GM08714 (cell line): ENCODE measurements around the gene LMOD3.

Experiments
- H3K4me3 ChIP-seq: fragments of 200-500 bp; sonication (Bioruptor generic); 2 replicates; pipeline ENCODE4 v1.5.1; 2014; ENCODE audit warnings: mild to moderate bottlenecking, low read length, inconsistent platforms
- ZNF274 ChIP-seq: IDR thresholded peaks from 2 replicates; pipeline ENCODE4 v1.6.1; 2012; ENCODE audit warnings: mild to moderate bottlenecking, low read depth, low read length

LMOD3 gene

DNA sequence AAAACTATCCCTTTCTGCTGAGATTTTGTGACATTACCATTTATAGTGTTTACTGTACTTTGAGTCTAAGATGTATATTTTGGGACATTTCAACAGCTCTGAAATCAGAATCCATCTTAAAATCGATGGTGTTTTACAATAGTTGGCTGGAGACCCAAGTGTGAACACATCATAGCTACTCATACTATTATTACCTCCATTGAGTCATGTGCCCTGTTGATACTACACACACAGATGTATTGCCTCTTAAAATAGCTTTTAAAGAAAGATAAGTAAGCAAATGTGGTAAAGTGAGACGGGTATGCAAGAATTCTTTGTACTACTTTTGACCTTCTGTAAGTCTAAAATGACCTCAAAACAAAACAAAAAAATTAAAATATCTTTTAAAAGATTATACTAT, 6.7 kb downstream of the LMOD3 start:
- no peak for TF ChIP-seq ZNF274
- H3K4me3 ChIP-seq = no peak overlapping the region

- no peak overlapping the region for H3K4me3 ChIP-seq
- TF ChIP-seq ZNF274 = no peak
These were observed 8.9 kb downstream of the LMOD3 start for GRCh38 chr3:69113536-69113935.

GRCh38 chr3:69110941-69111546, 11.4 kb downstream of the LMOD3 start:
- H3K4me3 ChIP-seq = no peak overlapping the region
- no peak for TF ChIP-seq ZNF274

DNA sequence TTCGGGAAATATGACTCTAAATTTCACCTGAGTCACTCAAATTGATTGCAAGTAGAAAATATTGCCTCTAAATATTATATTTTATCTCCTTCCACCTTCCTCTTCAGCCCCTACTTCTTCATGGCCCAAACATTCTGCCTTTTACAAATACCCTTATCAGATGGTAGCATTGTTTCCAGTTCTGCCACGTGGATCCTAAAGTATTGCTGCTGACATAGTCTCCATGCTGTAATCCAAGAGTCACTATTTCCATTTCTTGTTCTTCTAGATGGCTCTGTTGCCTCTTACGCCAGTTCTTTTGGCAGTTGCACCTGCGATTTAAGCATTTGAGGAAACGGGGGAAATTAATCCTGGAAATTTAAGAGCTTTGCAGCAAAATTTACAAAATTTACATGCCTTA, 13.6 kb downstream of the LMOD3 start:
- H3K4me3 ChIP-seq = no peak overlapping the region
- TF ChIP-seq ZNF274 = no peak

- H3K4me3 ChIP-seq = no peak overlapping the region
- TF ChIP-seq ZNF274 = no peak
These were observed 14.6 kb downstream of the LMOD3 start for GRCh38 chr3:69107841-69108240.

GRCh38 chr3:69105320-69105719, 17.1 kb downstream of the LMOD3 start:
- no peak for TF ChIP-seq ZNF274

GRCh38 chr3:69104586-69104985, 17.8 kb downstream of the LMOD3 start:
- no peak for TF ChIP-seq ZNF274
- H3K4me3 ChIP-seq = no peak overlapping the region

More at GRCh38 chr3:69105320-69105719, 17.1 kb downstream of the LMOD3 start:
- H3K4me3 ChIP-seq = no peak overlapping the region

DNA sequence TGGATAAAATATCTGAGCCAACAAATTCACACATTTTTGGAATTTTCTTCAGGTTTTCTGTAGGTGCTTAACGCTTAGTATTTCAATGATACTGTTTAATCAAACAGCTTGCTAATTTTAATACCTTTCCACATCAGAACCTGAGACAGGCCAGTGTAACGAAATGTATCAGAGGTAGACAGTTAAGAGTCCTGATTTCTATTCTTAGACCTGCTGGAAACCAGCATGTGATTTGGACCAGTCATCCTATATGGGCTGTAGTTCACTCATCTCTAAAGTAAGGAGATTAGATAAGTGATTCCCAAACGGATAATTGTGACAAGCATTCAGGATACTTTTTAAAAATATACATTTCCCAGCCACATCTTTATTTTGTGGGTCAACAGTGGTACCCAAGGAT, 19.3 kb downstream of the LMOD3 start:
- no peak overlapping the region for H3K4me3 ChIP-seq
- no peak for TF ChIP-seq ZNF274

GRCh38 chr3:69102384-69102783, 20.0 kb downstream of the LMOD3 start:
- no peak for TF ChIP-seq ZNF274
- no peak overlapping the region for H3K4me3 ChIP-seq

GRCh38 chr3:69099576-69099975, 22.8 kb downstream of the LMOD3 start:
- H3K4me3 ChIP-seq = no peak overlapping the region
- TF ChIP-seq ZNF274 = no peak

DNA sequence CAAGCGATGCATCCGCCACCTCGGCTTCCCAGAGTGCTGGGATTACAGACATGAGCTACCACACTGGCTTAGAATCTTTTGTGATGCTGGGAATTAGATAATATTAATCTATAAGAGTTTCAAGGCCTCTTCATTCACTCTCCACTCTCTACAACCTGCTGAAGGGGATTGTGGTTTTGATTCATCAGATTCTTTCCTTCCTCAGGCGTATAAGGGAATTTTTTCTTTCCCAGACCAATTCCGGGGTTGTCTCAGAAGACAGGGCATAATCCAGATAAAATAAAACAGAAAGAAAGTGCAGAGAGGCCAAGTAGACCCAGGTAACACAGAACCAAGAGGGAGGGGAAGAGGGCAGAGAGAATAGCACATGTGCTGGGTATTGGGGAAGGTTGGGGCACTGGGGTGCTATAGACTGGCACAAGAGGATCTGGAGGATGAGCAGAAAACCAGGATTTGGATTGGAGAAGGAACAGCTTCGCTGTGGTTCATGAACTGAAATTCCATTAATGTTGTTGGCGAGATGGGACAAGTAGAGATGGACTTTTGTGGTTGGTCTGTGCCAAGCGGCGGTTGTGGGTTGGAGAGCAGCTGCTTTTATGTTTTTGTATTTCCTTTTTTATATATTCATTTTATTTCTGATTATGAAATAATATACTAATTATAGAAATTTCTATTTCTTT, 24.8 kb downstream of the LMOD3 start:
- TF ChIP-seq ZNF274 = no peak
- no peak overlapping the region for H3K4me3 ChIP-seq

- no peak for TF ChIP-seq ZNF274
- H3K4me3 ChIP-seq = no peak overlapping the region
These were observed 26.1 kb downstream of the LMOD3 start for GRCh38 chr3:69096299-69096698.

- no peak for TF ChIP-seq ZNF274
- H3K4me3 ChIP-seq = no peak overlapping the region
These were observed 26.8 kb downstream of the LMOD3 start for GRCh38 chr3:69095636-69096035.

GRCh38 chr3:69094467-69095205, 27.8 kb downstream of the LMOD3 start:
- peak overlapping the region; percentile 22; the same call in 1 of the 2 replicates for H3K4me3 ChIP-seq
- TF ChIP-seq ZNF274 = no peak

- peak overlapping the region; percentile 44; the same call in 1 of the 2 replicates for H3K4me3 ChIP-seq
- no peak for TF ChIP-seq ZNF274
These were observed 30.3 kb downstream of the LMOD3 start for GRCh38 chr3:69092030-69092516.
